Measurements from ENCODE around the gene PCCA.

PCCA gene

DNA sequence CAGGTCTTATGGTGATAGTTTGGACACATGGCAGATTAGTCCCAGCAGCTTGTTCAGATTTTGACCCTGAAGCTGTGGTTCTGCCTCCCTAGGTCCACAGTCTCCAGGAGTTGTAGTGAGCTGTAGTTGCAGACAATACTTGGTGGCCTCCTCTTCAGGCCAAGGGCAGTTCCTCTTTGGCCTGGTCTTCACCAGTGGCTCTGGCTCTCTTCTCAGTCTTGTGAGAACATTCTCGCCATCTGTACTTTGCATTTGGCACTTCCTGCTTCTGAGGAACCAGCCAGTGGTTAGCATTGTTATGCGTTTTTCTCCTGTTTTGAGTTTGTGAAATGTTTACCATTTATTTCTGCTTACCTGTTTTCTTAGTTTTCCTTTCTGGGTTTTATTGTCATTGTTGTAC, 40.7 kb downstream of the PCCA start:
- peak; percentile 16 for DNase-seq (ENCODE audit: low read depth)
- TF ChIP-seq, protein P1, sequence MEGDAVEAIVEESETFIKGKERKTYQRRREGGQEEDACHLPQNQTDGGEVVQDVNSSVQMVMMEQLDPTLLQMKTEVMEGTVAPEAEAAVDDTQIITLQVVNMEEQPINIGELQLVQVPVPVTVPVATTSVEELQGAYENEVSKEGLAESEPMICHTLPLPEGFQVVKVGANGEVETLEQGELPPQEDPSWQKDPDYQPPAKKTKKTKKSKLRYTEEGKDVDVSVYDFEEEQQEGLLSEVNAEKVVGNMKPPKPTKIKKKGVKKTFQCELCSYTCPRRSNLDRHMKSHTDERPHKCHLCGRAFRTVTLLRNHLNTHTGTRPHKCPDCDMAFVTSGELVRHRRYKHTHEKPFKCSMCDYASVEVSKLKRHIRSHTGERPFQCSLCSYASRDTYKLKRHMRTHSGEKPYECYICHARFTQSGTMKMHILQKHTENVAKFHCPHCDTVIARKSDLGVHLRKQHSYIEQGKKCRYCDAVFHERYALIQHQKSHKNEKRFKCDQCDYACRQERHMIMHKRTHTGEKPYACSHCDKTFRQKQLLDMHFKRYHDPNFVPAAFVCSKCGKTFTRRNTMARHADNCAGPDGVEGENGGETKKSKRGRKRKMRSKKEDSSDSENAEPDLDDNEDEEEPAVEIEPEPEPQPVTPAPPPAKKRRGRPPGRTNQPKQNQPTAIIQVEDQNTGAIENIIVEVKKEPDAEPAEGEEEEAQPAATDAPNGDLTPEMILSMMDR (IDR thresholded peaks at IDR 0.05; ENCODE audit: low read depth, low read length, missing control alignments) = no peak
- no peak overlapping the region for H3K4me3 ChIP-seq (ENCODE audit: low read depth, low read length)

DNA sequence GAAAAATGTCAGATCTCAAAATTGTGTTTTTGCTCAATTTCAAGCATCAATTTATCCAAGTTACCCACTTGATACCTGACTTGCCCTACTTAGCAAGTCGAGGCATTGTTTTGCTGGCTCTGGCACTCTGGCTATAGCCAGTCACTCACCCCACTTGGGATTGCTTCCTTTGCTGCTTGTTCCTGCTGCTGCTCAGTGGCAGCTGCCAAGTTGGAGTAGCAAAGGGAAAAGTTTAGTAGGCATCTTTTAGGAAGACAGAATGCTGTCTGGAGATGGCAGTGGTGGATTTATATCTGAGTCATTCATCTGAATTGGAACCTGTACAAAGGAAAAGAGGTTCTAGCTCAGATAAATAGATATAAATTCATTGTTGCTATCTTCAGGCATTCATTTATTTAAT, 41.2 kb downstream of the PCCA start:
- TF ChIP-seq, protein P1 (IDR thresholded peaks at IDR 0.05; ENCODE audit: low read depth, low read length, missing control alignments) = no peak
- H3K4me3 ChIP-seq (ENCODE audit: low read depth, low read length) = no peak overlapping the region
- no peak for DNase-seq (ENCODE audit: low read depth)

DNA sequence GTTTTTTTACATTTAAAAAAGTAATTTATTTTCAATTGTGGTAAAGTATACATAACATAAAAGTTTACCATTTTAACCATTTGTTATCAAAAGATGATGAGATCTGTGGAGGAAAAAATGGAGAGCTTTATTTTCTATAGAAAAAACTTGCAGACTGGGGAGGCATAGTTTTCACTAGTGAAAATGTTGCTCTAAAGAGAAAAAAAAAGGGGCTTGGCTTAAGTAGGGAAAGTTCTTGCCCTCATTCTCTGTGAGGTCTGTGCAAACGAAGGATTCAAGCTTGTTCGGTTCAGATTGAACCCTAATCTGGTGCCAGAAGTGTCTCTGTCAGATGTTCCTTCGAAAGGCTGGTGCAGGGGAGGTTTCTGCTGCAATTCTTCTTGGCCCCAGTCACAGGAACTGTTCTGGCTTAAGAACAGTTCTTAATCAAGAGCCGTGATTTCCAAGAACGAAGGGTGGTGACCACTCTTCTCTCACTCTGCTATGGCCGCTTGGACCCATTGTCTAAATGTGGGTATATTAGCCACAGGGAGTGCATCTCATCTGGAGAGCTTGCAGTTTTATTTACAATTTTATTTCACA, 42.1 kb downstream of the PCCA start:
- TF ChIP-seq, protein P1 (IDR thresholded peaks at IDR 0.05; ENCODE audit: low read depth, low read length, missing control alignments) = no peak
- no peak for DNase-seq (ENCODE audit: low read depth)

DNA sequence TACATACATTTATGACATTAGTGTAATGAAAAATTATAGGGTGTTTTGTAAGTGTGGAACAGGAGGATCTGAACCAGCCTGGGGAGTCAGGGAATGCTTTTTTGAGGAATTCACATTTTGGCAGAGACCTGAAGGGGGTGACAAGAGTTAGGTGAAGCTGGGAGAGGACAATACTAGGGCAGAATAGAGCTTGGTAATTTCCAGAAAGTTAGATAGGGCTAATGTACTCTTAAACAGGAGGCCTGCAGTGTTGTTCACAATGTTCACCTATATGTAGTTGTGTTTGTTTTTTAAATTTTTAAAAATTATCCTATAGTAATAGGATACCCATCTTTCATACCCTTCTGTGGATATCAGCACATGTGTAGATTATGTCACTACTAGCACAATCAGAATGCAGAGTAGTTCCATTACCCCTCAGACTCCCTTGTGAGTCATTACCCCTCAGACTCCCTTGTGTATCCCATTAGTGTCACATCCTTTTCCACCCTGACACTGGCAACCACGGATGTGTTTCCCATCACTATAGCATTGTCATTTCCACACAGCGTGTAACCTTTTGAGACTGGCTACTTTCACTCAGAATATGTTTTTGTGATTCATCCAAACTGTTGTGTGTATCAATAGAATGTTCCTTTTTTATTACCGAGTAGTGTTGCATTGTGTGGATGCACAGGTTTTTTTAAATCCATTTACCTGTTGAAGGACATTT, 43.1 kb downstream of the PCCA start:
- TF ChIP-seq, protein P1 (IDR thresholded peaks at IDR 0.05; ENCODE audit: low read depth, low read length, missing control alignments) = no peak
- no peak for DNase-seq (ENCODE audit: low read depth)
- H3K4me3 ChIP-seq (ENCODE audit: low read depth, low read length) = no peak overlapping the region

More for the DNA sequence above, 42.1 kb downstream of the PCCA start:
- no peak overlapping the region for H3K4me3 ChIP-seq (ENCODE audit: low read depth, low read length)

DNA sequence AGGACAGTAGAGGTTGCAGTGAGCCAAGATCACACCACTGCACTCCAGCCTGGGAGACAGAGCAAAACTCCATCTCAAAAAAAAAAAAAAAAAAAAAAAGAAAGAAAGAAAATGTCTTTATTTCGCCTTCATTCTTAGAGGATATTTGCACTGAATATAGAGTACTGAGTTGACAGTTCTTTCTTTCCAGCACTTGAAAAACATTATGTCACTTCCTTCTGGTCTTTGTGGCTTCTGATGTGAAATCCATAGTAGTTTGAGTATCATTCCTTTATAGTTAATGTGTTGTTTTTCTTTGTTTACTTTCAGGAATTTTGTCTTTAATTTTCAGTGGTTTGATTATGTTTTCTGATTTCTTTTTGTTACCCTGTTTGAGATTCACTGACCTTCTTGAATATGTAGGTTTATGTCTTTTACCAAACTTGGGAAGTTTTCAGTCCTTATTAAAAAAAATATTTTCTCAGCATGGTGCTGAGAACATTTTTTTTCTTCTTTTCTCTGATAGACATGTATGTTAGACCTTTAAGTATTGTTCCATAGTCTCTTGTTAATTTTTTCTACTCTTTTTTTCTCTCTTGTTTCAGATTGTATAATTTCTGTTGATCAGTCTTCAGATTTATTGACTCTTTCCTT, 50.1 kb downstream of the PCCA start:
- DNase-seq (ENCODE audit: low read depth) = no peak
- no peak overlapping the region for H3K4me3 ChIP-seq (ENCODE audit: low read depth, low read length)
- TF ChIP-seq, protein P1 (IDR thresholded peaks at IDR 0.05; ENCODE audit: low read depth, low read length, missing control alignments) = no peak

DNA sequence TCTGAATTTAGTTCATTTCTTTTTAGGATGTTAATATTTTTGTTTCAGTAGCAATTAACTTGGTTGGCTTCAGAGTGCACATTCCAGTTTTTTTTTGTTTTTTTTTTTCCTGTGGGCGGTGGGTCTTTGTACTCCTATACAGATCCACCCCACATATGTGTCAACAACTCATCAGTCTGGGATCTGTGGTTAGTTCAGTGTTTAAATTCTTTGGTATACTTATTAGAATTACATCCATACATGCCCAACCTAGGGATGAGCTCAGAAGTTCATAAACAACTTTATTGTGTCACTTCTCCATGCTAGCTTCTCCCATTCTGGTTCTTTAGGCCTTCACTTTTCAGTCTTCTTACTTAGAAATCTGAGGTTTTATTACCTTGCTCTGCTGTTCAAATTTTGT, 50.9 kb downstream of the PCCA start:
- DNase-seq (ENCODE audit: low read depth) = no peak
- TF ChIP-seq, protein P1 (IDR thresholded peaks at IDR 0.05; ENCODE audit: low read depth, low read length, missing control alignments) = no peak
- H3K4me3 ChIP-seq (ENCODE audit: low read depth, low read length) = no peak overlapping the region

All from GM12864 (cell line).